GM10266 (cell line): Measurements from ENCODE around the gene PSTPIP2.
"Not testable (repeated sequence)": the region's sequence is repeated elsewhere in the genome, so short reads cannot be mapped to it uniquely, and the experiment has no call there.

Source experiments
- DNase-seq: peaks from one replicate; pipeline ENCODE4 v3.0.0; 2012; ENCODE audit errors: extremely low spot score
- TF ChIP-seq, protein P1 (sequence below): IDR thresholded peaks from 2 replicates; pipeline ENCODE4 v1.5.1; 2012; ENCODE audit warnings: mild to moderate bottlenecking, low read depth; ENCODE audit not compliant: control insufficient read depth, insufficient read depth; ENCODE audit errors: missing control alignments

The PSTPIP2 gene

DNA sequence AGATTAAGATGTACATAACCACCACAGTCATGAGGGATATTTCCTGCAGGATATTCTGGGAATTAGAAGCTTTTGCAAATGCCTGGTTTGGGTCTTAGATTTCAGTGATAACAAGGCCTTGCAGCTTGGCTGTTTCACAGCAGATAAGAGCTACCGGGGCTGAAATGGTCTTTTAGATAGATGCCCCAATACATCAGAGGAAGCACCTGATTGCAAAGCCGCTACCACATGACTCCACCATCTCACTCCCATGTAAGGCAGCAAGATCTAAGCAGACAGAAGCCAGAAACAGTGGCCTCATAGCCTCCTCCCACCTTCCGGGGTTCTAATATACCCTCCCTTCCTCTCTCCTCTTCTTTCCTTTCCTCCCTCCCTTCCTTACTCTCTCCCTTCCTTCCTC lies 73.8 kb downstream of the PSTPIP2 start:
- TF ChIP-seq, protein P1, sequence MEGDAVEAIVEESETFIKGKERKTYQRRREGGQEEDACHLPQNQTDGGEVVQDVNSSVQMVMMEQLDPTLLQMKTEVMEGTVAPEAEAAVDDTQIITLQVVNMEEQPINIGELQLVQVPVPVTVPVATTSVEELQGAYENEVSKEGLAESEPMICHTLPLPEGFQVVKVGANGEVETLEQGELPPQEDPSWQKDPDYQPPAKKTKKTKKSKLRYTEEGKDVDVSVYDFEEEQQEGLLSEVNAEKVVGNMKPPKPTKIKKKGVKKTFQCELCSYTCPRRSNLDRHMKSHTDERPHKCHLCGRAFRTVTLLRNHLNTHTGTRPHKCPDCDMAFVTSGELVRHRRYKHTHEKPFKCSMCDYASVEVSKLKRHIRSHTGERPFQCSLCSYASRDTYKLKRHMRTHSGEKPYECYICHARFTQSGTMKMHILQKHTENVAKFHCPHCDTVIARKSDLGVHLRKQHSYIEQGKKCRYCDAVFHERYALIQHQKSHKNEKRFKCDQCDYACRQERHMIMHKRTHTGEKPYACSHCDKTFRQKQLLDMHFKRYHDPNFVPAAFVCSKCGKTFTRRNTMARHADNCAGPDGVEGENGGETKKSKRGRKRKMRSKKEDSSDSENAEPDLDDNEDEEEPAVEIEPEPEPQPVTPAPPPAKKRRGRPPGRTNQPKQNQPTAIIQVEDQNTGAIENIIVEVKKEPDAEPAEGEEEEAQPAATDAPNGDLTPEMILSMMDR: no peak

DNA sequence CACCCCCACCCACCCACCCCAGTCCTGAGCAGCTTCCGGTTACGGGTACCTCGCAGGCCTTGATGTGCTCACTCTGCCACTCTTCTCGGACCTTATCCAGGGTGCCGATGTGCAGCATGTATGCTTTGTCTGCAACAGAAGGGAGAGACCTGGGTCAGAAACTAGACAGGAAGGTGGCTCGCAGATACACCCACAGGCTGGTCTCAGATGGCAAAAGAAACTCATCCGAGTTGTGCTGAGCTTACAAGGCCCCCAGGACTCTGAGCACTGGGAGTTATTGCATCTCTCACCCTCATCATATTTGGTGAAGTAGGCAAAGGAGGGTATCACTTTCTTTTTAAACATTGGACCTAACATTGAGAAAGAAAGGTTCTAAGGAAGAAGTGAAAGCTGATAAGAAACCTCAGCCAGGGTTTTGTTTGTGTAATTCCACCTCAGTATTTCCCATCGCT lies 74.3 kb downstream of the PSTPIP2 start:
- TF ChIP-seq, protein P1: no peak
- DNase-seq: no peak

More for the DNA sequence above, 73.8 kb downstream of the PSTPIP2 start:
- no peak for DNase-seq

DNA sequence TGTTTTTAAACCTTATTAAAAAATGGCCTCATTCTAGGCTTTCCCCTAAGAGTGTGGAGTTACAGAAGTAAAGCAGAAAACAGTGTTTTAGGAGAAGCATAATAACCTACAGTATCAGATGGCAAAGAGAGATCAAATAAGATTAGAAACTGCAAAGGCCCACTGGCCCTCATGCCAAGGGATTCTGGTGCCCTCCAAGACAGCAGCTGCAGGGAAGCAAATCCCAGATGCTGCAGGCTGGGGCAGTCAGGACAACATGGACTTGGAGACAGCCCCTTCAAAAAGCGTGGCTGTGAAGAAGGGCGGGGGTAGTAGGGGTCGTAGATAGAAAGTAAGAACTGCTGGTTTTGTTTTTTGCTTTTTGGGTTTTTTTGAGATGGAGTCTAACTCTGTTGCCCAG lies 76.6 kb downstream of the PSTPIP2 start:
- DNase-seq: no peak
- TF ChIP-seq, protein P1: no peak

DNA sequence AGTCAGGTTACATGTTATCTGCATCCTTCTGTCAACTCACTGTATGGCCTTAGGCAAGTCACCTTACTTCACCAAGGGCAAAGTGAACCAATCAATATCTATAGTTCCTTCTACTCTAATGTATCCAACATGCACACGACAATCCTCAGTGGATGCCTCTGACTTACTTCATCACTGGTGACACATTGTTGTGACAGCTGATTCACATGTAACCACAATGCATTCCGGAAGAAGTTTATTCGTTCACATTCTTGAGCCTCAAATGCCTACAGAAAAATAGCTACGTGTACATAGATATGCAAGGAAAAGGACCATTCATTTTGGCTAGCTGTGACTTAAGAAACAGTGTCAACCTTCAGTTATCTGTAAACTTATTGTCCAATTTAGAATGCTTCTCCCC lies 78.6 kb downstream of the PSTPIP2 start:
- no peak for DNase-seq
- TF ChIP-seq, protein P1: no peak

DNA sequence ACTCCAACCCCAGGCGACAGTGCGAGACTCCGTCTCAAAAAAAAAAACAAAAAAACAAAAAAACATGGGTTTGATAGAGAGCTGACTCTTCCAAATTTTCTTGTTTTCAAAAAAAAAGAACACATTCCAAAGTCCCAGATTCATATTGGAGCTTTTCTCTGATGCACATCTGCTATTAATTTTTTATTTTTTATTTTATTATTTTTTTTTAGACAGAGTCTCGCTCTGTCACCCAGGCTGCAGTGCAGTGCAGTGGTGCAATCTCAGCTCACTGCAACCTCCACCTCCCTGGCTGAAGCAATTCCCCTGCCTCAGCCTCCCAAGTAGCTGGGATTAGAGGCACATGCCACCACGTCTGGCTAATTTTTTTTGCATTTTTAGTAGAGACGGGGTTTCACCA lies 79.5 kb downstream of the PSTPIP2 start:
- not testable (repeated sequence) for DNase-seq

DNA sequence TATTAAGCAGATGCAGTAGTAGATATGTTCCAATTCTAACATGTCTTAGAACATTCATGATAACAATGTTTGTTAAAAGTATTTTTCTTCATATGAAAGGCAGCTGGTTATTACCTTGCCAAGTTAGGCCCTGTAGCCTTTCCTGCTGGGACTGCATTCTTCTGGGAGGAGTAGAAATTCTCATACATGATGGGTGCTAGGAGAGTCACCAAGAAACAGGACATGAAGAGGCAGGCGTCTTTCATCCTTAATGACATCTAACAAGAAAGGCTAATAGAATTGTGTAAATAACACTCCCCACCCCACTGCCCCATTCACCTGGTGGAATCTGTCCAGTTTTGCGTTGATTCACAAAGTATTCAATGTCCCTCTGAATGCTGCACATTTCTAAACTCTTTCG lies 80.3 kb downstream of the PSTPIP2 start:
- DNase-seq: no peak
- TF ChIP-seq, protein P1: no peak

DNA sequence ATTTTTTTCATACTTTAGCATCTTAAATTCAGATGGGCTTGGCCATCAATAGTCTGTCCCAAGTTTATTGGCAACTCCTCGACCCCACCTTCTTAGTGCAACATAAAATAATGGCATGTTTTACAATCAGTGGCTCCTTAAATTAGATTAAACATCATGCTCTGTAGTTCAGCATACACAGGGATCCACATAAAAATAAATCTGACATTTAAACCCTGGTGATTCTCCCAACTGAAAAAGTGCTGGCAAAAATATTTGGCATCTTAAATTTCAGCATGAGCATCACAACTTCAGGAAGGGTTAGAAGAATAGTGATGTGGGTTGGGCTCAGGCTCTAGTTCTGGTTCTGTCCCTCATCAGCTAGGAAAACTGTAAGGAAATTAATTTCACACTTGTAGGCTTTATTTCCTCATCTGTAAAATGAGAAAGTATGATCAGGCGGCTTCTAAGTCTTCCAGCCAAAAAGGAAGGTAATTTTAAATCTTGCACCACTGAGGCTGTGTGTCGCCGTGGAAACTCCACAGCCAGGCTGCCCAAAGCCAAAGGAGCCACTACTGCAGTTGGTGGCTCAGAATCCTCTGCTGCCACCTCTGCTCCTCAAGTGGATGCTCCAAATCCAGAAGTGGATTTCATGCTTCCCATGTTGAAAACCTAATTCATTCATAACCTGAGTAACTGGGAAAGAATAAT lies 87.4 kb downstream of the PSTPIP2 start:
- TF ChIP-seq, protein P1: no peak
- no peak for DNase-seq

DNA sequence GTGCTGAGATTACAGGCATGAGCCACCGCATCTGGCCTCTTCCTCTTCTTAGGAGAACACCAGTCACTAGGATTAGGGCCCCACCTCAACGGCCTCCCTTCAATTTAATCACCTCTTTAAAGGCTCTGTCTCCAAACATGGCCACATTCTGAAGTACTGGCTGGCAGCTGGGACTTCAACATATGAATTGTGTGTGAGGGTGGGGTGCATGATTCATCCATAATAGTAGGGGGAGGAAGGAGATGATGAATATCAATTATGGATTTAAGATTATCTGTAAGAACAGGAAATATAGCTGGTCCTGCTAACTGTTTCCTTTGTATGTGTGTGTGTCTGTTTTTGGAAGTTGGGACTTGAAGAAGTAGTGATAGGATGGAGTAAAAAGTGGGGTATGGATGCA lies 90.2 kb downstream of the PSTPIP2 start:
- TF ChIP-seq, protein P1: no peak
- DNase-seq: no peak
